IMR-90 (cell line): Measurements from ENCODE around the gene MYO1H. TPM values are rescaled to one million over a fixed set of nuclear protein-coding genes. Genes with fewer than 3 reads are reported as not detected.

ENCODE experiments used
- ATAC-seq: fragments of 200-7000 bp; cut with Tn5 transposase; 2 replicates; pipeline ENCODE4 v1.9.1; 2020; ENCODE audit warnings: low read depth, mild to moderate bottlenecking, moderate library complexity
- BruUV-seq: library from RNA; stranded (reverse); fragments of 400-500 nt; replicated peaks from 2 replicates; lab custom pipeline; 2021; lab: Mats Ljungman, UMichigan
- CTCF ChIA-PET: fragments of 300-600 bp; formaldehyde crosslinking; extraction: SDS; loops from one replicate; lab custom pipeline; 2021; ENCODE audit warnings: antibody characterized with exemption; lab: Yijun Ruan, JAX
- POLR2A ChIA-PET: fragments of 300-600 bp; sonication (Branson Sonifier 250); formaldehyde crosslinking; loops from one replicate; lab custom pipeline; 2022; ENCODE audit warnings: antibody characterized with exemption; ENCODE audit not compliant: unreplicated experiment; lab: Charles Lee
- DNase-seq: peaks from one replicate; pipeline ENCODE4 v3.0.0; 2013
- H2AFZ ChIP-seq: replicated peaks from 2 replicates; pipeline ENCODE3; 2013; ENCODE audit warnings: low read length, mild to moderate bottlenecking; ENCODE audit not compliant: poor library complexity
- H2AK5ac ChIP-seq: 2 replicates; pipeline ENCODE4 v1.6.1; 2013; ENCODE audit warnings: low read depth, low read length, inconsistent platforms
- H2AK9ac ChIP-seq: replicated peaks from 2 replicates; pipeline ENCODE3; 2013; ENCODE audit warnings: mild to moderate bottlenecking, low read depth, low read length, moderate library complexity; ENCODE audit not compliant: poor library complexity
- H2BK120ac ChIP-seq: 2 replicates; pipeline ENCODE4 v1.6.1; 2013; ENCODE audit warnings: low read depth, low read length, inconsistent platforms
- H2BK15ac ChIP-seq: 3 replicates; pipeline ENCODE4 v1.6.1; 2013; ENCODE audit warnings: low read depth, low read length, inconsistent platforms
- H2BK20ac ChIP-seq: 2 replicates; pipeline ENCODE4 v1.6.1; 2013; ENCODE audit warnings: low read depth, mild to moderate bottlenecking, inconsistent platforms, low read length, moderate library complexity
- H2BK5ac ChIP-seq: 2 replicates; pipeline ENCODE4 v1.6.1; 2013; ENCODE audit warnings: mild to moderate bottlenecking, low read depth, low read length, inconsistent platforms; ENCODE audit not compliant: poor library complexity, severe bottlenecking
- H3K14ac ChIP-seq: replicated peaks from 2 replicates; pipeline ENCODE4 v1.6.1; 2013; ENCODE audit warnings: low read depth, low read length, inconsistent platforms
- H3K18ac ChIP-seq: 2 replicates; pipeline ENCODE4 v1.6.1; 2013; ENCODE audit warnings: low read depth, low read length, control low read depth
- H3K23ac ChIP-seq: 2 replicates; pipeline ENCODE4 v1.6.1; 2013; ENCODE audit warnings: low read depth, low read length, inconsistent platforms
- H3K27ac ChIP-seq: 2 replicates; pipeline ENCODE4 v1.5.1; 2013; ENCODE audit warnings: mild to moderate bottlenecking, control low read depth, low read length; ENCODE audit not compliant: insufficient read depth
- H3K27me3 ChIP-seq: 2 replicates; pipeline ENCODE4 v1.6.1; 2013; ENCODE audit warnings: low read length; ENCODE audit not compliant: control insufficient read depth, insufficient read depth
- H3K36me3 ChIP-seq: 2 replicates; pipeline ENCODE4 v1.6.1; 2013; ENCODE audit warnings: low read length, mixed read lengths; ENCODE audit not compliant: control insufficient read depth, insufficient read depth
- H3K4ac ChIP-seq: 2 replicates; pipeline ENCODE4 v1.6.1; 2013; ENCODE audit warnings: low read depth, low read length, inconsistent platforms
- H3K4me1 ChIP-seq: 2 replicates; pipeline ENCODE4 v1.6.1; 2013; ENCODE audit warnings: low read length, mixed read lengths; ENCODE audit not compliant: control insufficient read depth, insufficient read depth
- H3K4me2 ChIP-seq: 2 replicates; pipeline ENCODE4 v1.6.1; 2013; ENCODE audit warnings: low read depth, mild to moderate bottlenecking, control low read depth, low read length, moderate library complexity
- H3K4me3 ChIP-seq: 2 replicates; pipeline ENCODE4 v1.5.1; 2013; ENCODE audit warnings: low read depth, mild to moderate bottlenecking, control low read depth, low read length, moderate library complexity; ENCODE audit not compliant: insufficient read depth
- H3K56ac ChIP-seq: 2 replicates; pipeline ENCODE4 v1.6.1; 2013; ENCODE audit warnings: low read length, inconsistent platforms; ENCODE audit not compliant: insufficient read depth; ENCODE audit errors: extremely low read depth
- H3K79me1 ChIP-seq, 2 experiments: 2 replicates each; pipeline ENCODE4 v1.6.1; 2013; ENCODE audit warnings: low read length in 2 of 2, inconsistent platforms in 1 of 2, low read depth in 1 of 2
- H3K9ac ChIP-seq: 2 replicates; pipeline ENCODE4 v1.6.1; 2013; ENCODE audit warnings: low read depth, low read length, control low read depth
- H3K9me1 ChIP-seq: 2 replicates; pipeline ENCODE4 v1.6.1; 2013; ENCODE audit warnings: low read length, inconsistent platforms; ENCODE audit not compliant: insufficient read depth
- H3K9me3 ChIP-seq: 2 replicates; pipeline ENCODE4 v1.6.1; 2013; ENCODE audit warnings: low read length; ENCODE audit not compliant: control insufficient read depth, insufficient read depth
- H4K20me1 ChIP-seq: 2 replicates; pipeline ENCODE4 v1.6.1; 2013; ENCODE audit warnings: low read length, inconsistent platforms; ENCODE audit not compliant: insufficient read depth
- H4K5ac ChIP-seq: 2 replicates; pipeline ENCODE4 v1.6.1; 2013; ENCODE audit warnings: mild to moderate bottlenecking, low read depth, low read length, control low read depth
- H4K8ac ChIP-seq, 2 experiments: 2 replicates each; pipeline ENCODE4 v1.6.1; 2013; ENCODE audit warnings: low read depth in 2 of 2, low read length in 2 of 2, control low read depth in 1 of 2, inconsistent platforms in 1 of 2
- H4K91ac ChIP-seq: 2 replicates; pipeline ENCODE4 v1.6.1; 2013; ENCODE audit warnings: low read depth, low read length, inconsistent platforms; ENCODE audit not compliant: insufficient read depth
- BHLHE40 ChIP-seq: fragments of 150-350 bp; IDR thresholded peaks from 2 replicates; pipeline ENCODE4 v1.6.1; 2016; ENCODE audit warnings: mild to moderate bottlenecking, low read depth, low read length
- CEBPB ChIP-seq: IDR thresholded peaks from 2 replicates; pipeline ENCODE4 v1.6.1; 2012; ENCODE audit warnings: low read depth, low read length, improper control_type of control experiment
- CHD1 ChIP-seq: IDR thresholded peaks from 2 replicates; pipeline ENCODE4 v1.6.1; 2012; ENCODE audit warnings: low read depth, low read length, improper control_type of control experiment
- ELK1 ChIP-seq: fragments of 150-350 bp; IDR thresholded peaks from 2 replicates; pipeline ENCODE4 v1.6.1; 2016; ENCODE audit warnings: low read depth, mild to moderate bottlenecking, low read length, moderate library complexity, borderline replicate concordance
- FOS ChIP-seq: fragments of 150-350 bp; IDR thresholded peaks from 2 replicates; pipeline ENCODE4 v1.6.1; 2016; ENCODE audit warnings: low read depth, low read length
- MAFK ChIP-seq: IDR thresholded peaks from 2 replicates; pipeline ENCODE4 v1.6.1; 2012; ENCODE audit warnings: low read depth, low read length, improper control_type of control experiment
- MAZ ChIP-seq: IDR thresholded peaks from 2 replicates; pipeline ENCODE4 v1.6.1; 2012; ENCODE audit warnings: low read depth, mild to moderate bottlenecking, low read length, improper control_type of control experiment, moderate library complexity, borderline replicate concordance
- MXI1 ChIP-seq: IDR thresholded peaks from 2 replicates; pipeline ENCODE4 v1.6.1; 2012; ENCODE audit warnings: low read depth, mild to moderate bottlenecking, low read length, moderate library complexity, borderline replicate concordance
- NFE2L2 ChIP-seq: fragments of 150-350 bp; IDR thresholded peaks from 2 replicates; pipeline ENCODE4 v1.6.1; 2016; ENCODE audit warnings: low read depth, mild to moderate bottlenecking, low read length
- POLR2A ChIP-seq: IDR thresholded peaks from 2 replicates; pipeline ENCODE4 v1.6.1; 2012; ENCODE audit warnings: mild to moderate bottlenecking, low read depth, low read length
- RAD21 ChIP-seq: IDR thresholded peaks from 2 replicates; pipeline ENCODE4 v1.6.1; 2012; ENCODE audit warnings: low read length, improper control_type of control experiment
- RCOR1 ChIP-seq: IDR thresholded peaks from 2 replicates; pipeline ENCODE4 v1.6.1; 2012; ENCODE audit warnings: mild to moderate bottlenecking, low read length, improper control_type of control experiment; ENCODE audit not compliant: insufficient replicate concordance
- RFX5 ChIP-seq: IDR thresholded peaks from 2 replicates; pipeline ENCODE4 v1.8.0; 2012; ENCODE audit warnings: low read depth, mild to moderate bottlenecking, low read length, moderate library complexity
- SMC3 ChIP-seq: fragments of 150-350 bp; IDR thresholded peaks from 2 replicates; pipeline ENCODE4 v1.6.1; 2016; ENCODE audit warnings: low read depth, mild to moderate bottlenecking, antibody characterized with exemption, low read length, moderate library complexity
- WGBS, 2 experiments: methylation state at CpG; one replicate each; pipeline versions ENCODE4 v1.1.5 to v1.1.7; 2013; ENCODE audit warnings: missing lambda C conversion rate in 2 of 2; ENCODE audit not compliant: insufficient read length in 1 of 2; ENCODE audit errors: extremely low coverage in 2 of 2; 5-methylcytosine and 5-hydroxymethylcytosine counted together
- dilution Hi-C: fragments of 300-500 bp; cut with HindIII; formaldehyde crosslinking; loops from one replicate; pipeline ENCODE4 v1.14.3; 2018; ENCODE audit warnings: low sequenced_read_pairs; ENCODE audit not compliant: unreplicated experiment
- in situ Hi-C: fragments of 300-500 bp; cut with MboI; formaldehyde crosslinking; loops from 3 replicates; pipeline ENCODE4 v1.14.3; 2019; ENCODE audit warnings: low sequenced_read_pairs, inconsistent platforms, mixed read lengths
- intact Hi-C: fragments of 100-400 bp; cut with micrococcal nuclease; formaldehyde crosslinking; loops from 2 replicates; pipeline ENCODE4 v1.10.0; 2022
- polyA plus RNA-seq, 3 experiments: library from polyadenylated mRNA; depleted of rRNA; stranded (reverse); fragments of >200 nt; gene quantifications; 2 replicates each; pipeline ENCODE4 v1.2.3, GENCODE V29; 2012; ENCODE audit warnings: low replicate concordance in 1 of 3
- total RNA-seq: library from RNA; depleted of rRNA; stranded (reverse); fragments of >200 nt; gene quantifications from 2 replicates; pipeline ENCODE4 v1.2.3, GENCODE V29; 2012
- TF ChIP-seq, protein P1 (sequence below): conservative IDR thresholded peaks from 2 replicates; pipeline ENCODE4 v1.5.1; 2012; ENCODE audit warnings: mild to moderate bottlenecking, low read depth, low read length, improper control_type of control experiment
- TF ChIP-seq, protein P2 (sequence below): fragments of 150-350 bp; IDR thresholded peaks from 2 replicates; pipeline ENCODE4 v1.6.1; 2017; ENCODE audit warnings: mild to moderate bottlenecking, antibody characterized with exemption, low read length, low read depth

Gene MYO1H
- total and polyA plus RNA-seq, 2 of the 4 experiments (the other 2 are of a cell fraction): not detected

DNA sequence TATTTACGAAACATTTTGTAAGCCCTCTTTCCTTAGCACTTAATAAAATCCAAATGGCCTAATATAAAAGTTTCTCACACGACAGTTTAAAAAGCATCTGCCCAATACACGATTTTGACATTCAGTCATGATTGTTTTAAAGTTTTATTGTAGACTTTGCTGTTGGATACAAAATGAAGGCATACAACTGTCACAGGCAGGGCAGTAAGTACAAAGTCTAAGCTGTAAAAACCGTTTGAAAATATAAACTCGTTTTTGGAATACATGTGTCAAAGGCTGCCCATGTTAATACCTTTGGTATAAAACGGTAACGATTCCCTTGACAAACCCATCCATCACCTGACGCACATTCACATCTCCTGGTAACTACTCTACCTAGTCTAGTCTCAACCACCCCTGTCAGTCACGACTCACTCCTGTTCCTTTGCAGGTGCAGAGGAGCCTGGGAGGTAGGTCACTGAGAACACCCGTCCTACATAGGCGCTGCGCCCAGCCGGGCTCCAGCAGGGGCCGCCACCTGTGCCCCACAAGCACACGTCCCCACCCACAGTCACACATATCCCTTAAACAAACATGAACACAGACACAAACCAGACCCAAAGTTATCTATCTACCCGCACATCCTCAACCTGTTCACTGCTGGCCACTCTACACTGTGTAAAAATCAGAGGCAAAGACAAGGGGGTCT lies 102.3 kb downstream of the MYO1H start:
- no peak overlapping the region for H2AK9ac ChIP-seq
- dilution Hi-C loops (no loop called here), intact Hi-C loops (no loop called here), in situ Hi-C loops (no loop called here)
- CTCF ChIA-PET: no interaction called here
- no peak overlapping the region for H2AFZ ChIP-seq
- no peak overlapping the region for H2BK5ac ChIP-seq
- H3K4me2 ChIP-seq: no peak overlapping the region
- no peak overlapping the region for H2BK120ac ChIP-seq
- WGBS, 2 experiments: 70% methylated on average over 2 of the region's 16 CpGs; no CpG with 5 or more reads in 1 of the 2 experiments
- no peak overlapping the region for H3K18ac ChIP-seq
- H2BK20ac ChIP-seq: no peak overlapping the region
- H4K91ac ChIP-seq: no peak overlapping the region
- no peaks in the 10 kb centered on the region for H3K9me3 ChIP-seq
- H3K4me3 ChIP-seq: no peak overlapping the region
- peaks cover 13% of the 10 kb centered on the region; the same call in 1 of the 2 replicates for H3K9me1 ChIP-seq
- H3K79me1 ChIP-seq: peaks cover 38 to 87% of the 10 kb centered on the region in 2 experiments
- POLR2A ChIA-PET: no interaction called here
- TSS peak; percentile 41 for BruUV-seq
- H4K20me1 ChIP-seq: peaks cover 39% of the 10 kb centered on the region
- H4K8ac ChIP-seq: no peak overlapping the region
- H3K14ac ChIP-seq: no peak overlapping the region
- H3K9ac ChIP-seq: no peak overlapping the region
- no peak overlapping the region for H2BK15ac ChIP-seq
- no peak overlapping the region for H3K4ac ChIP-seq
- DNase-seq: no peak
- H3K4me1 ChIP-seq: peaks cover 12% of the 10 kb centered on the region
- ATAC-seq: no peak
- no peak overlapping the region; the same call in 1 of the 2 replicates for H3K27ac ChIP-seq
- H3K23ac ChIP-seq: no peak overlapping the region
- H3K36me3 ChIP-seq: peaks cover 71% of the 10 kb centered on the region
- no peak overlapping the region for H4K5ac ChIP-seq
- no peak overlapping the region for H3K56ac ChIP-seq
- TF ChIP-seq CEBPB (no peak), BHLHE40 (no peak), RAD21 (no peak), MAZ (no peak), SMC3 (no peak), RFX5 (no peak), POLR2A (no peak), RCOR1 (no peak), ELK1 (no peak), CHD1 (no peak), MXI1 (no peak), MAFK (no peak), NFE2L2 (no peak), FOS (no peak)
- TF ChIP-seq, protein P1, sequence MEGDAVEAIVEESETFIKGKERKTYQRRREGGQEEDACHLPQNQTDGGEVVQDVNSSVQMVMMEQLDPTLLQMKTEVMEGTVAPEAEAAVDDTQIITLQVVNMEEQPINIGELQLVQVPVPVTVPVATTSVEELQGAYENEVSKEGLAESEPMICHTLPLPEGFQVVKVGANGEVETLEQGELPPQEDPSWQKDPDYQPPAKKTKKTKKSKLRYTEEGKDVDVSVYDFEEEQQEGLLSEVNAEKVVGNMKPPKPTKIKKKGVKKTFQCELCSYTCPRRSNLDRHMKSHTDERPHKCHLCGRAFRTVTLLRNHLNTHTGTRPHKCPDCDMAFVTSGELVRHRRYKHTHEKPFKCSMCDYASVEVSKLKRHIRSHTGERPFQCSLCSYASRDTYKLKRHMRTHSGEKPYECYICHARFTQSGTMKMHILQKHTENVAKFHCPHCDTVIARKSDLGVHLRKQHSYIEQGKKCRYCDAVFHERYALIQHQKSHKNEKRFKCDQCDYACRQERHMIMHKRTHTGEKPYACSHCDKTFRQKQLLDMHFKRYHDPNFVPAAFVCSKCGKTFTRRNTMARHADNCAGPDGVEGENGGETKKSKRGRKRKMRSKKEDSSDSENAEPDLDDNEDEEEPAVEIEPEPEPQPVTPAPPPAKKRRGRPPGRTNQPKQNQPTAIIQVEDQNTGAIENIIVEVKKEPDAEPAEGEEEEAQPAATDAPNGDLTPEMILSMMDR: no peak
- TF ChIP-seq, protein P2, sequence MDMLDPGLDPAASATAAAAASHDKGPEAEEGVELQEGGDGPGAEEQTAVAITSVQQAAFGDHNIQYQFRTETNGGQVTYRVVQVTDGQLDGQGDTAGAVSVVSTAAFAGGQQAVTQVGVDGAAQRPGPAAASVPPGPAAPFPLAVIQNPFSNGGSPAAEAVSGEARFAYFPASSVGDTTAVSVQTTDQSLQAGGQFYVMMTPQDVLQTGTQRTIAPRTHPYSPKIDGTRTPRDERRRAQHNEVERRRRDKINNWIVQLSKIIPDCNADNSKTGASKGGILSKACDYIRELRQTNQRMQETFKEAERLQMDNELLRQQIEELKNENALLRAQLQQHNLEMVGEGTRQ: no peak
- H3K27me3 ChIP-seq: no peaks in the 10 kb centered on the region
- no peak overlapping the region for H2AK5ac ChIP-seq
